Keratinocyte (primary cell): ENCODE results near the gene PLA2G2F.

Experiments
- EZH2 ChIP-seq: IDR thresholded peaks from one replicate; pipeline ENCODE4 v1.6.1; 2012; ENCODE audit warnings: inconsistent platforms, mild to moderate bottlenecking, low read length, moderate library complexity
- TF ChIP-seq, protein P1 (sequence below), 3 experiments: IDR thresholded peaks in 1 of 3; conservative IDR thresholded peaks in 1 of 3; optimal IDR thresholded peaks in 1 of 3; 2 replicates in 2 of 3; 3 replicates in 1 of 3; pipeline versions ENCODE3 to v1.5.1; 2011; ENCODE audit warnings: low read length in 3 of 3, mild to moderate bottlenecking in 3 of 3, moderate library complexity in 2 of 3, control low read depth in 1 of 3, inconsistent platforms in 1 of 3; ENCODE audit not compliant: insufficient read depth in 2 of 3; ENCODE audit errors: extremely low read depth in 1 of 3

DNA sequence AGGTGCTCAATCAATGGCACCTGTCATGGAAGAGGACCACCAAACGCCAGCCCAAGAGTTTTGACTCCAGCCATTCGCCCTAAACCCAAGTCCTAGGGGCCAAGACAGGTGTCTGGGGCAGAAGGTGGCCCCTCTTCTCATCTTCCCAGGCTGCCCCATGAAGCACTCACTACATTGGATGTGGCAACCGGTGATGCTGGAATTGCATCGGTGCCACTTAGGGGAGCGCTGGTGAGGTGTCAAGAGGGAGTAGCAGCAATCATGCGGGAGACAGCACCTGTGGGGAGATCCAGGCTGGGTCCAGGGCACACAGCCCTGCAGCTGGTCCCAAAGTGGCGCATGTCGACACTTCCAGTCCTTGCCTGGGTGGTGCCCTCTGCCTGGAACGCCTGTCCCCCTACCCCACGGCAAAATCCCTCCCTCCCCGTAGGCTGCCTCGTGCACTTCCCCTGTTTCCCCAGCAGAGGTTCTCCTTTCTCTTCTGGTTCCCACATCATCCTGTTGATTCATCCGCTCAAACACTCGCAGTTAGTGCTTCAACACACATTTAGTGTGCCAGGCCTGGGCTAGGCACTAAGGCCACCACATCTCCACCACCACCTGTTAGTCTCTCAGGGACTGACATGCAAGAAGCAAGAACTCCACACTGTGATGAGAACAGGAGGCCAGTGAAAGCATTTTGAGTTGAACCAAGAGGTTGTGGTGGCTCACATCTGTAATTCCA lies 38.3 kb upstream of the PLA2G2F start:
- TF ChIP-seq, protein P1, sequence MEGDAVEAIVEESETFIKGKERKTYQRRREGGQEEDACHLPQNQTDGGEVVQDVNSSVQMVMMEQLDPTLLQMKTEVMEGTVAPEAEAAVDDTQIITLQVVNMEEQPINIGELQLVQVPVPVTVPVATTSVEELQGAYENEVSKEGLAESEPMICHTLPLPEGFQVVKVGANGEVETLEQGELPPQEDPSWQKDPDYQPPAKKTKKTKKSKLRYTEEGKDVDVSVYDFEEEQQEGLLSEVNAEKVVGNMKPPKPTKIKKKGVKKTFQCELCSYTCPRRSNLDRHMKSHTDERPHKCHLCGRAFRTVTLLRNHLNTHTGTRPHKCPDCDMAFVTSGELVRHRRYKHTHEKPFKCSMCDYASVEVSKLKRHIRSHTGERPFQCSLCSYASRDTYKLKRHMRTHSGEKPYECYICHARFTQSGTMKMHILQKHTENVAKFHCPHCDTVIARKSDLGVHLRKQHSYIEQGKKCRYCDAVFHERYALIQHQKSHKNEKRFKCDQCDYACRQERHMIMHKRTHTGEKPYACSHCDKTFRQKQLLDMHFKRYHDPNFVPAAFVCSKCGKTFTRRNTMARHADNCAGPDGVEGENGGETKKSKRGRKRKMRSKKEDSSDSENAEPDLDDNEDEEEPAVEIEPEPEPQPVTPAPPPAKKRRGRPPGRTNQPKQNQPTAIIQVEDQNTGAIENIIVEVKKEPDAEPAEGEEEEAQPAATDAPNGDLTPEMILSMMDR (optimal IDR thresholded peaks at IDR 0.05 in 1 of 3, IDR thresholded peaks at IDR 0.05 in 1 of 3, conservative IDR thresholded peaks at IDR 0.05 in 1 of 3; ENCODE audit: extremely low read depth in 1 of 3, insufficient read depth in 2 of 3, low read length in 3 of 3): peak; percentile 86 to 96 (median 89)
- TF ChIP-seq EZH2: no peak
